ENCODE measurements around the gene KRT23. TPM values are rescaled to one million over a fixed set of nuclear protein-coding genes. Genes with fewer than 3 reads are reported as not detected.

KRT23 gene
- total RNA-seq, 1 experiment from 2014 or later = not detected

DNA sequence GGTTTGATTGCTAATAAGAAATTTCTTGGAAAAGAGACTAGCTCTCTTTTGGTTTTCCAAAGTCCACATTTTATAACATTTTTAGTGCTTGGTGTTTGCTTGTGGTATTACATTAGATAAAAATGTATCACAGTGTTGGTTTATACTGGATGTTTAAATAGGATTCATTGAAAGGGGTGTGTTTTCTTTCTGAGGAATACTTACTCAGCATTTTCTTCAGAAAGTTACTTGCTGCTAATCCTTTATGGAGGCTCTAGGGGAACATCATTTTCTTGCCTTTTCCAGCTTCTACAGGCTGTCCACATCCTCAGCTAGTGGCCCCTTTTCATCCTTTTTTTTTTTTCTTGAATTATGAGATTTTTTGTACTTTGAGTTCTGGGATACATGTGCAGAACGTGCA is 30.1 kb upstream of the KRT23 start:
- Histone ChIP-seq H2AFZ (ENCODE audit: low read length) (no peak overlapping the region), H2AK5ac (ENCODE audit: insufficient read length, low read length) (no peak overlapping the region), H3K79me1 (ENCODE audit: insufficient read depth, low read depth, low read length, poor library complexity, severe bottlenecking) (no peaks in the 10 kb centered on the region), H3K23ac (ENCODE audit: insufficient read length, low read depth, low read length) (no peak overlapping the region), H3K4ac (ENCODE audit: low read depth, low read length) (no peak overlapping the region), H4K20me1 (ENCODE audit: control insufficient read depth, insufficient read depth, insufficient read length) (no peaks in the 10 kb centered on the region), H2BK12ac (ENCODE audit: insufficient read length, low read depth, low read length) (no peak overlapping the region), H4K5ac (ENCODE audit: insufficient read length, low read depth, low read length) (no peak overlapping the region), H3K56ac (ENCODE audit: insufficient read length, low read depth, low read length) (no peak overlapping the region), H3K9ac (ENCODE audit: extremely low read depth, insufficient read length, low read length) (no peak overlapping the region), H2BK15ac (ENCODE audit: low read depth, low read length) (no peak overlapping the region), H3K23me2 (ENCODE audit: insufficient read length, low read depth, low read length, poor library complexity, severe bottlenecking) (no peaks in the 10 kb centered on the region), H2BK5ac (ENCODE audit: insufficient read length, low read length) (no peak overlapping the region), H3K4me1 (ENCODE audit: insufficient read depth, low read length) (no peaks in the 10 kb centered on the region), H3K27me3 (ENCODE audit: insufficient read depth, low read length) (no peaks in the 10 kb centered on the region), H2BK120ac (ENCODE audit: low read depth, low read length, poor library complexity, severe bottlenecking) (no peak overlapping the region), H3K27ac (ENCODE audit: insufficient read length, low read depth, low read length) (no peak overlapping the region), H3K79me2 (ENCODE audit: insufficient read depth, low read length) (no peaks in the 10 kb centered on the region), H3K18ac (ENCODE audit: insufficient read length, low read depth, low read length) (no peak overlapping the region), H3K9me3 (ENCODE audit: control insufficient read depth, low read depth, low read length) (no peaks in the 10 kb centered on the region), H3K14ac (ENCODE audit: insufficient read depth, low read length) (no peak overlapping the region), H4K8ac (replicated peaks; ENCODE audit: insufficient read length, low read depth, low read length) (no peak overlapping the region), H3T11ph (ENCODE audit: low read length) (no peak overlapping the region), H3K4me2 (ENCODE audit: insufficient read depth, insufficient read length, low read length) (no peak overlapping the region), H4K91ac (ENCODE audit: insufficient read length, low read depth, low read length) (no peak overlapping the region), H2BK20ac (ENCODE audit: low read depth, low read length, poor library complexity, severe bottlenecking) (no peak overlapping the region)
- H3K36me3 Mint-ChIP-seq (ENCODE audit: insufficient read depth in 1 of 3, low read depth in 3 of 3) = 0 out of 7 replicates have a peak, but pooled peaks cover 0 to 3% (median 0%) of the 10 kb centered on the region in 3 experiments
- peaks cover 0 to 3% of the 10 kb centered on the region in 2 experiments; a peak in 1 of 5 replicates for H3K9me3 Mint-ChIP-seq
- no CpG with 5 or more reads among the region's 1 CpG for WGBS (ENCODE audit: extremely low coverage, insufficient read length, low lambda C conversion rate)
- H3K4me3 Mint-ChIP-seq = no peak overlapping the region
- no peaks in the 10 kb centered on the region; the same call in none of the 2 replicates for H3K27me3 Mint-ChIP-seq (ENCODE audit: low read depth)
- DNase-seq = no peak
- H3K4me1 Mint-ChIP-seq = no peaks in the 10 kb centered on the region
- no peak overlapping the region for H3K27ac Mint-ChIP-seq
- TF ChIP-seq, protein P1, sequence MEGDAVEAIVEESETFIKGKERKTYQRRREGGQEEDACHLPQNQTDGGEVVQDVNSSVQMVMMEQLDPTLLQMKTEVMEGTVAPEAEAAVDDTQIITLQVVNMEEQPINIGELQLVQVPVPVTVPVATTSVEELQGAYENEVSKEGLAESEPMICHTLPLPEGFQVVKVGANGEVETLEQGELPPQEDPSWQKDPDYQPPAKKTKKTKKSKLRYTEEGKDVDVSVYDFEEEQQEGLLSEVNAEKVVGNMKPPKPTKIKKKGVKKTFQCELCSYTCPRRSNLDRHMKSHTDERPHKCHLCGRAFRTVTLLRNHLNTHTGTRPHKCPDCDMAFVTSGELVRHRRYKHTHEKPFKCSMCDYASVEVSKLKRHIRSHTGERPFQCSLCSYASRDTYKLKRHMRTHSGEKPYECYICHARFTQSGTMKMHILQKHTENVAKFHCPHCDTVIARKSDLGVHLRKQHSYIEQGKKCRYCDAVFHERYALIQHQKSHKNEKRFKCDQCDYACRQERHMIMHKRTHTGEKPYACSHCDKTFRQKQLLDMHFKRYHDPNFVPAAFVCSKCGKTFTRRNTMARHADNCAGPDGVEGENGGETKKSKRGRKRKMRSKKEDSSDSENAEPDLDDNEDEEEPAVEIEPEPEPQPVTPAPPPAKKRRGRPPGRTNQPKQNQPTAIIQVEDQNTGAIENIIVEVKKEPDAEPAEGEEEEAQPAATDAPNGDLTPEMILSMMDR (conservative IDR thresholded peaks at IDR 0.05) = no peak

All from H9 (cell line).